Mucosa of descending colon (tissue), 3 donors: ENCODE measurements around the gene COA1. TPM values are rescaled to one million over a fixed set of nuclear protein-coding genes. Genes with fewer than 3 reads are reported as not detected.

Source experiments
- ATAC-seq: fragments of 200-7000 bp; cut with Tn5 transposase; one replicate; pipeline ENCODE4 v1.9.1; 2020; ENCODE audit warnings: mild to moderate bottlenecking, moderate library complexity
- DNase-seq, 3 donors: peaks; one replicate each; pipeline ENCODE4 v3.0.0-alpha.2; 2020
- H3K36me3 ChIP-seq: fragments of 200-600 bp; one replicate; pipeline ENCODE4 v1.8.0; 2021; ENCODE audit warnings: low read depth, mild to moderate bottlenecking
- H3K4me1 ChIP-seq: fragments of 200-600 bp; one replicate; pipeline ENCODE4 v1.8.0; 2021; ENCODE audit warnings: low read depth, mild to moderate bottlenecking
- H3K4me3 ChIP-seq: fragments of 200-600 bp; one replicate; pipeline ENCODE4 v1.8.0; 2021; ENCODE audit warnings: mild to moderate bottlenecking
- H3K9me3 ChIP-seq: fragments of 200-600 bp; one replicate; pipeline ENCODE4 v1.8.0; 2021; ENCODE audit warnings: mild to moderate bottlenecking
- CTCF ChIP-seq: fragments of 200-600 bp; IDR thresholded peaks from one replicate; pipeline ENCODE4 v1.8.0; 2022; ENCODE audit warnings: antibody characterized with exemption, mild to moderate bottlenecking
- intact Hi-C, 2 donors: fragments of 100-400 bp; cut with DNase I in 1 of 2; cut with micrococcal nuclease in 1 of 2; formaldehyde crosslinking; loops; one replicate each; pipeline versions ENCODE4 v1.11.0 to v1.11.1; 2022; cut with DNase I, micrococcal nuclease
- total RNA-seq, 3 donors: library from RNA; stranded (reverse); fragmentation: NEBNext Ultra II Directional in 2 of 3; extraction: Animal tissue kit (Norgen Biotek cat#: 25700) in 2 of 3; gene quantifications; one replicate each; pipeline versions ENCODE4 v1.2.1 to v1.2.4, GENCODE V29; 2021 to 2023
- donor health status: DM: no; HTN: no; CAD: no; lungs with moderate emphysema.
- donor health status: DM: no; HTN: no; CAD: no.
- donor health status: DM: no; HTN: yes; CAD: no.

Gene COA1
- total RNA-seq, 3 donors from 2014 or later = 35.1 to 42.1 (median 38.8) TPM

DNA sequence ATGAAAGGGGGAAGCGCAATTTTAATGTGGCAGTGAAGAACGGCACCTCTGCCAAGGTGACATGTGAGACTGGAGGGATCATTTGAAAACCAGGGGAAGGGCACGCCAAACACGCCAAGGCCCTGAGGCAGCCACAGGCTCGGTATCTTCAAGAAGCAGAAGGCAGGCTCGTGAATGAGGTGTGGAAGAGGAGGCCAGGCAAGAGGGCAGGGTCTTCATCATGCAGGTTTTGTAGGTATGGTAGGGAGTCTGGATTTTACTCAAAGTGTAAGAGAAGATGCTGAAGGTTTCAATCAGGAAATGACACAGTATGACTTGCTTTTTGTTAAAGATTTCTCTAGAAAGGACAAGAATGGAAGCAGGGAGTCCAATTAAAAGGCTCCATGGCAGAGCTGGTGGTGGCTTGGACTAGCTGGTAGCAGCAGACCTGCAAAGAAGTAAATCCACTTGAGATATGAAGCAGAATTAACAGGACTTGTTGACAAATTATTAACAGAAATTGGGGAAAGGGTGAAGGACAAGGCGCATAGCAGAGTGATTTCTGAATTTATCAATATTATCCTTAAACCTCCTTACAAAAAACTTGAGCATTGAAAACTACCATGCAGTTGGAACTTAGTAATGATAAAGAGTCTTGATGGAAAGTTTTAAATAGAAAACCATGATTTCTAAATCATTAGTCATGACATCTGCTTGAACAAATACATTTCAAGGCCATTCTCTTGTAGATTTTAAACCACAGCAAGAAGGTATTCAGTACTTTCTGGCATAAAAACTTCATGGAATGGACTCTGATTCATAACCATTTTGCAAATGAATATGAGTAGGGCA lies 70.4 kb downstream of the COA1 start:
- no peaks in the 10 kb centered on the region for H3K4me1 ChIP-seq
- H3K36me3 ChIP-seq = no peaks in the 10 kb centered on the region
- intact Hi-C loops = no loop called here
- ATAC-seq (peak; percentile 8), DNase-seq (no peak)
- no peak overlapping the region for H3K4me3 ChIP-seq
- H3K9me3 ChIP-seq = no peaks in the 10 kb centered on the region
- TF ChIP-seq CTCF = no peak

GRCh38 chr7:43656997-43657396 lies 72.3 kb downstream of the COA1 start:
- Histone ChIP-seq H3K36me3 (no peaks in the 10 kb centered on the region), H3K4me1 (no peaks in the 10 kb centered on the region), H3K4me3 (no peak overlapping the region), H3K9me3 (no peaks in the 10 kb centered on the region)
- no peak for TF ChIP-seq CTCF
- DNase-seq = no peak
- intact Hi-C loops = no loop called here
- peak; percentile 89 for ATAC-seq

DNA sequence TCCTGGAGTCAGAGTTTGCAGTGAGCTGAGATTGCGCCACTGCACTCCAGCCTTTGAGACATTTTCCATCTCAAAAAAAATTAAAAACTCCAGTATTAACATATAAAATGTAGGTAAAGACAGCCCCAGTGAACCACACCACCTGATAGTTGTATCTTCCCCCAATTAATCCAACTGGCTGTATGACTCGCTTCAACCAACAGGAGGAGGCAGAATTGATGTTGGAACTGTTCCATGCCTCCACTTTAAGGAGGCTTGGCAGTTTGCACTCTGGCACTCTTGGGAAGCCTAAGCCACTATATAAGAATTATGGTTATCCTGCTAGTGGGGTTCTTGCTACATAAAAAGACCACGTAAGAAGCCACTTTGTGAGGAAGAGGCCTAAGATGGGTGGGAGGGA lies 73.7 kb downstream of the COA1 start:
- H3K4me1 ChIP-seq = no peaks in the 10 kb centered on the region
- no peaks in the 10 kb centered on the region for H3K9me3 ChIP-seq
- ATAC-seq = no peak
- no peak for TF ChIP-seq CTCF
- DNase-seq = no peak
- intact Hi-C loops = no loop called here
- H3K4me3 ChIP-seq = no peak overlapping the region
- no peaks in the 10 kb centered on the region for H3K36me3 ChIP-seq

DNA sequence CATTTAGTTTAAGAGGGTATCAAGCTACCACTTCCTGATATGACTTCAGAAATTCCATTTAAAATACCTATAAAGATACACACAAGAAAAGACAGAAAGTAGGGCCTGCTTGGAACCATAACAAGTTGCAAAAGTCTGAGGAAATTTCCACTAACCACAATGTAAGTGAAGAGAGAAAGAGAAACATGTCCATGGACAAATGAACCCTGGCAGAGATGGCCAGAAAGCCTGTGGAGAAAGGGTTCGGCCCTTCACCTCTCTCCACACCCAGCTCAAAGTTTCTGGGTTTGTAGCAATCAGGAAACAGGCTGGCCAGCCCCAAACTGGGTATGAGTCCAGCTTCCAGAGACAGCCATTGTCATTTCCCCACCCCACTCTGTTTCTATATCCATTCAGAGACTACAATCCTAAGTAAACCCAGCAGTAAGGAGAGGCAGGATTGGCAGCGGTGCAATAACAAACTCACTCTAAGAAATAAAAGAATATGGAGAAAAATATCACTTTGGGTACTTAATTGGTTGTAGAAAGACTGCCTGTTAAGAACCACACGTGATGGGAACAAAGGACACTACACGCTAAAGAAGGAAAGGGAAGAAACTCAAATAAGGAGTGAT lies 75.3 kb downstream of the COA1 start:
- Histone ChIP-seq H3K4me3 (no peak overlapping the region), H3K9me3 (no peaks in the 10 kb centered on the region), H3K36me3 (no peaks in the 10 kb centered on the region), H3K4me1 (peaks cover 3% of the 10 kb centered on the region)
- no peak for TF ChIP-seq CTCF
- ATAC-seq (peak; percentile 46), DNase-seq (no peak)
- intact Hi-C loops = no loop called here

DNA sequence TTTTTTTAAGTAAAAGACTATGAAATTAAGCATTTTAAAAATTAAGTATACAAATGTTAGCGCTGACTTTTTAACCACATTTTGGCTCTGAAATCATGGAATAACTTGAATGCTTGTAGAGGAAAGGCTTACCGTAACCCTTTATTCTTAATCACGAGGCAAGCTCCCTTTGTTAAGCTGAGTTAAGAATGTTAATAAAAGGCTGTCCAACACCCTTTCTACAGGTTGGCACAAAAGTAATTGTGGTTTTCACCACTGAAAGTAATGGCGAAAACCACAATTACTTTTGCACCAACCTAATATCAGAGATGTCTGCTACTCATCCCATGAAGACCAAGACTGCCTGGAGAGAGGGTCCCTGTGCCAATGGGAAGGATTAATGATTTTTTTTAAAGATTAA lies 75.9 kb downstream of the COA1 start:
- Histone ChIP-seq H3K4me1 (peaks cover 4% of the 10 kb centered on the region), H3K9me3 (no peaks in the 10 kb centered on the region), H3K4me3 (no peak overlapping the region), H3K36me3 (no peaks in the 10 kb centered on the region)
- ATAC-seq (no peak), DNase-seq (no peak)
- intact Hi-C loops = no loop called here
- no peak for TF ChIP-seq CTCF
